DMS153 treated with DMSO at 0.1 percent for 48 hours (cell line): ENCODE measurements around the gene WDR64.
"Not testable (repeated sequence)": the region's sequence is repeated elsewhere in the genome, so short reads cannot be mapped to it uniquely, and the experiment has no call there.

Experiments used
- DNase-seq: peaks from one replicate; lab custom pipeline; 2025; ENCODE audit not compliant: unreplicated experiment; lab: John Stamatoyannopoulos, UW

Gene WDR64

GRCh38 chr1:241698177-241698576, 46.1 kb downstream of the WDR64 start:
- DNase-seq: no peak

GRCh38 chr1:241701483-241702295, 49.6 kb downstream of the WDR64 start:
- DNase-seq: no peak

GRCh38 chr1:241702442-241703373, 50.6 kb downstream of the WDR64 start:
- DNase-seq: no peak

- not testable (repeated sequence) for DNase-seq
Observed at GRCh38 chr1:241703739-241704138, 51.7 kb downstream of the WDR64 start.

- no peak for DNase-seq
Observed at GRCh38 chr1:241706257-241706656, 54.2 kb downstream of the WDR64 start.

- no peak for DNase-seq
Observed at GRCh38 chr1:241706967-241707366, 54.9 kb downstream of the WDR64 start.

GRCh38 chr1:241707442-241707841, 55.4 kb downstream of the WDR64 start:
- no peak for DNase-seq

GRCh38 chr1:241711326-241711725, 59.2 kb downstream of the WDR64 start:
- DNase-seq: no peak

GRCh38 chr1:241713316-241713715, 61.2 kb downstream of the WDR64 start:
- DNase-seq: no peak

GRCh38 chr1:241714321-241715218, 62.5 kb downstream of the WDR64 start:
- no peak for DNase-seq

- no peak for DNase-seq
Observed at GRCh38 chr1:241715435-241715834, 63.4 kb downstream of the WDR64 start.

- DNase-seq: no peak
Observed at GRCh38 chr1:241715956-241716355, 63.9 kb downstream of the WDR64 start.

GRCh38 chr1:241716915-241717656, 65.0 kb downstream of the WDR64 start:
- DNase-seq: no peak

- DNase-seq: peak; percentile 16
Observed at GRCh38 chr1:241717975-241718374, 65.9 kb downstream of the WDR64 start.

- no peak for DNase-seq
Observed at GRCh38 chr1:241721011-241721410, 68.9 kb downstream of the WDR64 start.

- DNase-seq: no peak
Observed at GRCh38 chr1:241722947-241723346, 70.9 kb downstream of the WDR64 start.

GRCh38 chr1:241724741-241725356, 72.8 kb downstream of the WDR64 start:
- DNase-seq: no peak

GRCh38 chr1:241730031-241730430, 78.0 kb downstream of the WDR64 start:
- no peak for DNase-seq

- no peak for DNase-seq
Observed at GRCh38 chr1:241733899-241734298, 81.8 kb downstream of the WDR64 start.

- DNase-seq: no peak
Observed at GRCh38 chr1:241734533-241734932, 82.5 kb downstream of the WDR64 start.
